ENCODE results near the gene ELL. TPM values are rescaled to one million over a fixed set of nuclear protein-coding genes. Genes with fewer than 3 reads are reported as not detected.

Gene ELL
- total RNA-seq, 1 donor, result 18.5 TPM

DNA sequence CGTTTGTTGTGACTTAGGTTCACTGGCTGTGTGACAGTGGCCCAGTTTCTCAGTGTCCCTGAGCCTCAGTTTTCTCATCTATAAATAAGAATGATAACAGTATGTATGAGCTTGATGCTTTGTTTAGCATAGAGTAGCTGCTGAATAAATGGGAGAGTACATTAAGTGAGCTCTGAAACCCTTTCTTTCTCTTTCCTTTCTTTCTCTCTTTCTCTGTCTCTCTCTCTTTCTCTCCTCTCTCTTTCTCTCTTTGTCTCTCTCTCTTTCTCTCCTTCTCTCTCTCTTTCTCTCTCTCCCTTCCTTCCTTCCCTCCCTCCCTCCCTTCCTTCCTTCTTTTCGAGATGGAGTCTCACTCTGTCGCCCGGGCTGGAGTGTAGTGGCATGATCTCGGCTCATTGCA lies 37.8 kb upstream of the ELL start:
- Histone ChIP-seq H3K4me2 (ENCODE audit: insufficient read depth, low read length) (no peak overlapping the region), H3K27ac (ENCODE audit: low read depth, low read length) (no peak overlapping the region), H3K36me3 (ENCODE audit: insufficient read depth, low read length) (peaks cover 16% of the 10 kb centered on the region), H3K4me3 (ENCODE audit: insufficient read depth, low read length) (no peak overlapping the region), H3K79me2 (ENCODE audit: insufficient read depth, low read length) (peaks cover 45% of the 10 kb centered on the region), H2AFZ (ENCODE audit: low read length) (no peak overlapping the region), H3K9me3 (ENCODE audit: low read depth, low read length) (no peaks in the 10 kb centered on the region), H4K20me1 (ENCODE audit: insufficient read depth, low read length) (peaks cover 4% of the 10 kb centered on the region), H3K4me1 (ENCODE audit: insufficient read depth, low read length) (peaks cover 24% of the 10 kb centered on the region), H3K27me3 (ENCODE audit: insufficient read depth, low read length) (no peaks in the 10 kb centered on the region)
- no peak for DNase-seq (ENCODE audit: insufficient read length, low spot score, missing footprints)
- TF ChIP-seq CTCF (IDR thresholded peaks at IDR 0.05; ENCODE audit: extremely low read depth, low read depth, low read length), result no peak

DNA sequence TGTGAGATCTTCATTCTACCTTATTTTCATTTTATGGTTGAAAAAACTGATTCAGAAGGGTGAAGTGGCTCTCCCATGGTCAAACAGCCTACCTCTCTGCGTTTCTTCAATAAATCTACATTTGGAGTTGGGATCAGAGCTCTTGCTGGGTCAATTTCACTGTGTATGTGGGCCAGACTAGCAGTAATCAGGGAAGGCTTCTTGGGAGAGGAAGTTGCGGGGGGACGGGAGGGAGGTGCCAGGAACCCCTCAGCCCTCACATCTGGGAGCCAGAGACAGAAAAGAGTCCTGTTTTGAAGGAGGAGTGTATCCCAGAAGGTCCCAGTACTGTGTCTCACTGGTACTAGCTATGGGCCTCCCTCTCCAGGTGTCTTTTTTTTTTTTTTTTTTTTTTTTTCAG lies 36.7 kb upstream of the ELL start:
- Histone ChIP-seq H3K27me3 (ENCODE audit: insufficient read depth, low read length) (no peaks in the 10 kb centered on the region), H3K27ac (ENCODE audit: low read depth, low read length) (peak overlapping the region; percentile 94), H4K20me1 (ENCODE audit: insufficient read depth, low read length) (peaks cover 4% of the 10 kb centered on the region), H3K4me1 (ENCODE audit: insufficient read depth, low read length) (peaks cover 24% of the 10 kb centered on the region), H3K36me3 (ENCODE audit: insufficient read depth, low read length) (peaks cover 6% of the 10 kb centered on the region), H3K4me2 (ENCODE audit: insufficient read depth, low read length) (peak overlapping the region; percentile 100), H2AFZ (ENCODE audit: low read length) (peak overlapping the region; percentile 18), H3K4me3 (ENCODE audit: insufficient read depth, low read length) (peak overlapping the region; percentile 98), H3K9me3 (ENCODE audit: low read depth, low read length) (no peaks in the 10 kb centered on the region), H3K79me2 (ENCODE audit: insufficient read depth, low read length) (peaks cover 42% of the 10 kb centered on the region)
- DNase-seq (ENCODE audit: insufficient read length, low spot score, missing footprints), result peak; percentile 29
- no peak for TF ChIP-seq CTCF (IDR thresholded peaks at IDR 0.05; ENCODE audit: extremely low read depth, low read depth, low read length)

DNA sequence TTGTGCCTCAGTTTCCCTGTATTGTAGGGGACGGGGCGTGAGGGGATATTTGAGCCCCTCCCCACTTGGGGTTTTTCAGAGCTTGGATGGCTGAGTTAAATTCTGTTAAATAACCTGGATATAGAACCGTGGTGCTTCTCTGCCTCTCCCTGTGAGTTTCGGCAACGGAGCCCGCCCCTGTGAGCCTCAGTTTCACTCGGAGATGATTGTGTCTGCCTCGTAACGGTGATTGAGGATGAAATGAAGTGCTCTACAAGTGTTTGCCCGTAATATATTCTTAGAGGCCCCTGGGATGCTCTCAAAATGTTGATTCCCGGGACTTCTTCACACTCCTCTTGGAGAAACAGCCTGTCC lies 36.3 kb upstream of the ELL start:
- Histone ChIP-seq H3K79me2 (ENCODE audit: insufficient read depth, low read length) (peaks cover 42% of the 10 kb centered on the region), H2AFZ (ENCODE audit: low read length) (peak overlapping the region; percentile 18), H3K4me2 (ENCODE audit: insufficient read depth, low read length) (peak overlapping the region; percentile 100), H3K4me3 (ENCODE audit: insufficient read depth, low read length) (peak overlapping the region; percentile 98), H3K9me3 (ENCODE audit: low read depth, low read length) (no peaks in the 10 kb centered on the region), H4K20me1 (ENCODE audit: insufficient read depth, low read length) (peaks cover 4% of the 10 kb centered on the region), H3K27me3 (ENCODE audit: insufficient read depth, low read length) (no peaks in the 10 kb centered on the region), H3K4me1 (ENCODE audit: insufficient read depth, low read length) (peaks cover 24% of the 10 kb centered on the region), H3K27ac (ENCODE audit: low read depth, low read length) (peak overlapping the region; percentile 94), H3K36me3 (ENCODE audit: insufficient read depth, low read length) (peaks cover 4% of the 10 kb centered on the region)
- no peak for DNase-seq (ENCODE audit: insufficient read length, low spot score, missing footprints)
- no peak for TF ChIP-seq CTCF (IDR thresholded peaks at IDR 0.05; ENCODE audit: extremely low read depth, low read depth, low read length)

GRCh38 chr19:18557411-18558201 lies 35.7 kb upstream of the ELL start, which contains the start of gene KXD1:
Gene KXD1, plus strand, starts transcription at chr19:18557870. Its CDS starts 4,187 bp downstream, at chr19:18562057.
- H3K27me3 ChIP-seq (ENCODE audit: insufficient read depth, low read length), result no peaks in the 10 kb centered on the region

More at GRCh38 chr19:18557411-18558201, 35.7 kb upstream of the ELL start, which contains the start of gene KXD1:
- Histone ChIP-seq H3K36me3 (ENCODE audit: insufficient read depth, low read length) (no peaks in the 10 kb centered on the region), H3K27ac (ENCODE audit: low read depth, low read length) (peak within 1 kb of the TSS; percentile 94), H4K20me1 (ENCODE audit: insufficient read depth, low read length) (peaks cover 4% of the 10 kb centered on the region), H2AFZ (ENCODE audit: low read length) (peak within 1 kb of the TSS; percentile 83), H3K9me3 (ENCODE audit: low read depth, low read length) (no peaks in the 10 kb centered on the region), H3K79me2 (ENCODE audit: insufficient read depth, low read length) (peaks cover 42% of the 10 kb centered on the region), H3K4me2 (ENCODE audit: insufficient read depth, low read length) (peak within 1 kb of the TSS; percentile 100), H3K4me1 (ENCODE audit: insufficient read depth, low read length) (peaks cover 20% of the 10 kb centered on the region), H3K4me3 (ENCODE audit: insufficient read depth, low read length) (peak within 1 kb of the TSS; percentile 98)
- TF ChIP-seq CTCF (IDR thresholded peaks at IDR 0.05; ENCODE audit: extremely low read depth, low read depth, low read length), result no peak
- peak; percentile 99 for DNase-seq (ENCODE audit: insufficient read length, low spot score, missing footprints)

Data from osteoblast (primary cell).